SKM-1 (cell line): ENCODE data around the gene FAT1.

ENCODE experiments used
- DNase-seq: peaks from one replicate; lab custom pipeline; 2025; ENCODE audit not compliant: unreplicated experiment; lab: John Stamatoyannopoulos, UW

Gene FAT1

GRCh38 chr4:186701788-186702187 lies 21.9 kb downstream of the FAT1 start:
- no peak for DNase-seq

GRCh38 chr4:186701273-186701672 lies 22.4 kb downstream of the FAT1 start:
- DNase-seq = no peak

GRCh38 chr4:186700746-186701145 lies 22.9 kb downstream of the FAT1 start:
- DNase-seq = no peak

- no peak for DNase-seq
Measured at GRCh38 chr4:186699881-186700397, 23.7 kb downstream of the FAT1 start.

- no peak for DNase-seq
Measured at GRCh38 chr4:186699298-186699697, 24.4 kb downstream of the FAT1 start.

GRCh38 chr4:186698525-186698924 lies 25.1 kb downstream of the FAT1 start:
- no peak for DNase-seq

GRCh38 chr4:186698028-186698427 lies 25.6 kb downstream of the FAT1 start:
- DNase-seq = no peak

GRCh38 chr4:186695392-186695791 lies 28.3 kb downstream of the FAT1 start:
- no peak for DNase-seq

GRCh38 chr4:186693894-186694293 lies 29.8 kb downstream of the FAT1 start:
- no peak for DNase-seq

- no peak for DNase-seq
Measured at GRCh38 chr4:186693159-186693815, 30.4 kb downstream of the FAT1 start.

- DNase-seq = no peak
Measured at GRCh38 chr4:186691396-186691795, 32.3 kb downstream of the FAT1 start.

GRCh38 chr4:186689476-186689875 lies 34.2 kb downstream of the FAT1 start:
- DNase-seq = no peak

GRCh38 chr4:186688150-186688943 lies 35.3 kb downstream of the FAT1 start:
- DNase-seq = no peak

GRCh38 chr4:186687265-186687664 lies 36.4 kb downstream of the FAT1 start:
- no peak for DNase-seq

- no peak for DNase-seq
Measured at GRCh38 chr4:186685767-186686183, 37.9 kb downstream of the FAT1 start.

GRCh38 chr4:186684889-186685309 lies 38.8 kb downstream of the FAT1 start:
- no peak for DNase-seq

GRCh38 chr4:186684220-186684619 lies 39.4 kb downstream of the FAT1 start:
- DNase-seq = no peak

- DNase-seq = no peak
Measured at GRCh38 chr4:186680641-186681040, 43.0 kb downstream of the FAT1 start.

- DNase-seq = no peak
Measured at GRCh38 chr4:186676531-186677161, 47.0 kb downstream of the FAT1 start.

GRCh38 chr4:186669735-186670134 lies 53.9 kb downstream of the FAT1 start:
- no peak for DNase-seq

- DNase-seq = no peak
Measured at GRCh38 chr4:186669159-186669731, 54.4 kb downstream of the FAT1 start.
